Ishikawa (cell line): ENCODE data around the gene DDR2.

Experiments used
- CEBPB ChIP-seq: IDR thresholded peaks from 2 replicates; pipeline ENCODE4 v1.6.1; 2012
- CREB1 ChIP-seq: IDR thresholded peaks from 2 replicates; pipeline ENCODE4 v1.6.1; 2012; ENCODE audit warnings: low read depth
- EGR1 ChIP-seq: IDR thresholded peaks from 2 replicates; pipeline ENCODE4 v1.6.1; 2012
- EP300 ChIP-seq: IDR thresholded peaks from 2 replicates; pipeline ENCODE4 v1.6.1; 2012; ENCODE audit warnings: borderline replicate concordance
- FOXM1 ChIP-seq: IDR thresholded peaks from 2 replicates; pipeline ENCODE4 v1.6.1; 2012; ENCODE audit warnings: low read depth, borderline replicate concordance
- MAX ChIP-seq: IDR thresholded peaks from 2 replicates; pipeline ENCODE4 v1.6.1; 2012
- NFIC ChIP-seq: IDR thresholded peaks from 2 replicates; pipeline ENCODE4 v1.6.1; 2012
- RAD21 ChIP-seq: IDR thresholded peaks from 2 replicates; pipeline ENCODE4 v1.6.1; 2012; ENCODE audit warnings: low read depth
- TAF1 ChIP-seq: IDR thresholded peaks from 2 replicates; pipeline ENCODE4 v1.6.1; 2012; ENCODE audit warnings: low read depth, mild to moderate bottlenecking
- TCF12 ChIP-seq: IDR thresholded peaks from 2 replicates; pipeline ENCODE4 v1.6.1; 2012; ENCODE audit warnings: low read depth
- TEAD4 ChIP-seq: IDR thresholded peaks from 2 replicates; pipeline ENCODE4 v1.6.1; 2012
- USF1 ChIP-seq: IDR thresholded peaks from 2 replicates; pipeline ENCODE4 v1.6.1; 2012
- YY1 ChIP-seq: IDR thresholded peaks from 2 replicates; pipeline ENCODE4 v1.6.1; 2012; ENCODE audit warnings: low read depth
- ZBTB7A ChIP-seq: IDR thresholded peaks from 2 replicates; pipeline ENCODE4 v1.6.1; 2012; ENCODE audit warnings: low read depth
- TF ChIP-seq, protein P1 (sequence below): IDR thresholded peaks from 2 replicates; pipeline ENCODE4 v1.6.1; 2012; ENCODE audit warnings: low read depth, mild to moderate bottlenecking

DDR2 gene

GRCh38 chr1:162671664-162672410 lies 39.6 kb downstream of the DDR2 start:
- TF ChIP-seq TCF12 (no peak), TEAD4 (no peak), EGR1 (no peak), CREB1 (no peak), CEBPB (no peak), YY1 (no peak), RAD21 (no peak), ZBTB7A (no peak), EP300 (no peak), MAX (no peak), FOXM1 (no peak), NFIC (no peak), USF1 (no peak), TAF1 (no peak)
- TF ChIP-seq, protein P1, sequence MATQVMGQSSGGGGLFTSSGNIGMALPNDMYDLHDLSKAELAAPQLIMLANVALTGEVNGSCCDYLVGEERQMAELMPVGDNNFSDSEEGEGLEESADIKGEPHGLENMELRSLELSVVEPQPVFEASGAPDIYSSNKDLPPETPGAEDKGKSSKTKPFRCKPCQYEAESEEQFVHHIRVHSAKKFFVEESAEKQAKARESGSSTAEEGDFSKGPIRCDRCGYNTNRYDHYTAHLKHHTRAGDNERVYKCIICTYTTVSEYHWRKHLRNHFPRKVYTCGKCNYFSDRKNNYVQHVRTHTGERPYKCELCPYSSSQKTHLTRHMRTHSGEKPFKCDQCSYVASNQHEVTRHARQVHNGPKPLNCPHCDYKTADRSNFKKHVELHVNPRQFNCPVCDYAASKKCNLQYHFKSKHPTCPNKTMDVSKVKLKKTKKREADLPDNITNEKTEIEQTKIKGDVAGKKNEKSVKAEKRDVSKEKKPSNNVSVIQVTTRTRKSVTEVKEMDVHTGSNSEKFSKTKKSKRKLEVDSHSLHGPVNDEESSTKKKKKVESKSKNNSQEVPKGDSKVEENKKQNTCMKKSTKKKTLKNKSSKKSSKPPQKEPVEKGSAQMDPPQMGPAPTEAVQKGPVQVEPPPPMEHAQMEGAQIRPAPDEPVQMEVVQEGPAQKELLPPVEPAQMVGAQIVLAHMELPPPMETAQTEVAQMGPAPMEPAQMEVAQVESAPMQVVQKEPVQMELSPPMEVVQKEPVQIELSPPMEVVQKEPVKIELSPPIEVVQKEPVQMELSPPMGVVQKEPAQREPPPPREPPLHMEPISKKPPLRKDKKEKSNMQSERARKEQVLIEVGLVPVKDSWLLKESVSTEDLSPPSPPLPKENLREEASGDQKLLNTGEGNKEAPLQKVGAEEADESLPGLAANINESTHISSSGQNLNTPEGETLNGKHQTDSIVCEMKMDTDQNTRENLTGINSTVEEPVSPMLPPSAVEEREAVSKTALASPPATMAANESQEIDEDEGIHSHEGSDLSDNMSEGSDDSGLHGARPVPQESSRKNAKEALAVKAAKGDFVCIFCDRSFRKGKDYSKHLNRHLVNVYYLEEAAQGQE, result no peak

GRCh38 chr1:162672622-162673260 lies 40.5 kb downstream of the DDR2 start:
- TF ChIP-seq YY1 (no peak), CEBPB (no peak), EP300 (no peak)

DNA sequence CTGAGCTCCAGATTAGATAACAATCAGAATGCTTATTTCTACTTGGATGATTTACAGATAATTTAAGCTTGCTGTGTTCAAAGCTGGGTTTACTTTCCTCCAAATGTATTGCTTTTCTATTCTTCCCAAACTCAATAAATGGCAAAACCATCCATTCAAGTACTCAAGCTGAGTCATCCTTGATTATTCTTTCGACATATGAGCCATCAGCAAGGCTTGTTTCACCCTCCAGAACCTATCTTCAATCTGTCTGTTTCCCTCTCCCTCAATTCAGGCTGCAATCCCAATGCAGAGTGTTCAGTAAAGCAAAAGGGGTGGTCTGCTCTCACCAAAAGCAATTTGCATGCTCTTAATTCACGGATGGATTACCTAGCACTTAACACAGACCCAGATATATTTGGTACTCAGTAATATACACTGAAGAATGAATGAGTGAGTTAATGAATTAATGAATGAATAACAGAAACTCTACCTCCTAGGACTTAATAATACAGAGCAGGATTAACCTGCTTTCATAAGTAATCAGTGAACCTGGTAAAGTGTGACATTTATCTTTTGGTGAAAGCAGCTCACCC lies 41.9 kb downstream of the DDR2 start:
- TF ChIP-seq ZBTB7A (no peak), NFIC (no peak), TEAD4 (no peak), CREB1 (no peak), RAD21 (no peak)
- TF ChIP-seq, protein P1, result no peak

DNA sequence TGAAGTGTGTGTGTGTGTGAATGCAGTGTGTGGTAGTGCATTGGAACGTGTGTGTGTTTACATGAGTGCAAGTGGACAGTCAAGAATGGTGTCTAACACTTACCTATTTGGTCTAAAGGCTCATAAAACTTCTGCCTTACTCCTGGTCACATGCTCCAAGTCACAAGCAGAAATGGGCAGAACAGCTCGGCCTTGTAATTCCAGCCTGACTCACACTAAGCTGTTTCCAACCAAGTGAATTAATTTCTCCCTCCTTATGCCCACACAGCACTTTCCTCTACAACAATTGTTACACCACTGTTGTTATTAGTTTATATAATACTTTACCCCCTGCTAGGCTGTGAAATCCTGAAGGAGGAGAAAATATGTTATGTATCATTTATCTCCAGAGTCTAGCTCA lies 43.8 kb downstream of the DDR2 start:
- TF ChIP-seq EGR1 (no peak), USF1 (0 out of 2 replicates have a peak, but pooled peaks have one; percentile 28)

DNA sequence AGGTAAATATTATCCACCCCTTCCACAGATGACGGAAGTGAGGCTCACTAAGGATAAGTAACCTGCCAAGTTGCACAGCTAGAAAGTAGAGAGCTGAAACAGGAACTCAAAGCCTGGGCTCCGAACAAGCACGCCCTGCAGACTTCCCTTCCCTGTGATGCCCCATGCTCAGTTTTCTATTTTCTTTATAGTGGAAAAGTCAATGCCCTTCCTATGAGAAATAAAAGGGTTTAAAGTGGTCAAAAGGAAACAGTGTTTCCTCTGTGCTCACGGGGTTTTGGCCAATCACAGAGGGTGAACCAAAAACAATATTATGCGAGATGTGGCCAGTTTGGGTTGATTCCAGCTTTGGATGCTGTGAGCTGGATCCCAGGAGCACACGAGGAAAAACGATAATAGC lies 44.5 kb downstream of the DDR2 start:
- TF ChIP-seq CREB1 (no peak), YY1 (no peak)
- TF ChIP-seq, protein P1, result no peak
